GM18508 (cell line): Measurements from ENCODE around the gene PLXDC2.
"Not testable (repeated sequence)": the region's sequence is repeated elsewhere in the genome, so short reads cannot be mapped to it uniquely, and the experiment has no call there.

Source experiments
- ATAC-seq: cut with Tn5 transposase; IDR thresholded peaks from one replicate; pipeline ENCODE4 v1.9.1; 2021; ENCODE audit warnings: moderate number of reproducible peaks; ENCODE audit not compliant: insufficient read depth, unreplicated experiment

The PLXDC2 gene

DNA sequence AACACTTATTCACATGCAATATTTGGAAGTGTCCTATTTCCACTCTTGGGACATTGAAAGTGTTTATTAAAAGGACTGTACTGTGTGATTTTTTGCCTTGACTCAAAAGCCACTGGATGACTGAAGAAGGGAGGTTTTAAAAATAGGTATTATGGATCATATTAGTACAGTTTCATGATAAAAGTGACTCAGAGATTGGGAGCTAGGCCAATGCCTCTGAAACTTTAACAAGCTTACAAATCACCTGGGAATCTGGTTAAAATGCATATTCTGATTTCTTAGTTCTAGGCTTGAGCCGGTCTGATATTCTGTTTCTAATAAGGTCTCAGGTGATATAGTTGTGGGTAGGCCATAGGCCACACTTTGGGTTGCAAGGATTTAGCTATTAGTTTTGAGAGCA, 191.2 kb downstream of the PLXDC2 start:
- ATAC-seq = no peak

DNA sequence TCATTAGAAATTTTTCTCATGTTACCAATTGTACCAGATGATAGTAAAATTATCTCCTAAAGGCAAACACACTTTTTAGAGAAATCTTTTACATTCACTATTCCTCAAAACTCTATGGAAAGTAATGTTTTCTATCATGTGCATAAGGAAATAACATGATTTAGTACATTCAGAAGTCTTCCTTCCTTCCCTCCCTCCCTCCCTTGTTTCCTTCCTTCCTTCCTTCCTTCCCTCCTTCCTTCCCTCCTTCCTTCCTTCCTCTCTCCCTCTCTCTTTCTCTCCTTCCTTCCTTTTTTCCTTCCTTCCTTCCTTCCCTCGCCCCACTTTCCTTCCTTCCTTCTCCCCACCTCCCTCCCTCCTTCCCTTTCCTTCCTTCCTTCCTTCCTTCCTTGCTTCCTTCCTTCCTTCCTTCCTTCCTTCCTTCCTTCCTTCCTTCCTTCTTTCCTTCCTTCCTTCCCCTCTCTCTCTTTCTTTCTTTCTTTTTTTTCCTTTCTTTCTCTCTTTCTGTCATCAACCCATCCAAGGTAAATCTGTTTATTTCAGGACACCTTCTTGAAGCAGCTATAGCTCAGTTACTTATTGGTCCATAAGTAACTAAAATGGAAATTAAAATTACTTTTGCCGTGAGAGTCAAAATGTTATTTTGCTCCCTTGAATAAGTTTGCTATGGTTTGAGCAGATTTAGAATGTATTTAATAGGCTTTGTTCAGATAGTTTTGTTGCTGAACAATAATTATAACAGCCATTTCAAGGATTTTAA, 197.9 kb downstream of the PLXDC2 start:
- ATAC-seq = no peak

DNA sequence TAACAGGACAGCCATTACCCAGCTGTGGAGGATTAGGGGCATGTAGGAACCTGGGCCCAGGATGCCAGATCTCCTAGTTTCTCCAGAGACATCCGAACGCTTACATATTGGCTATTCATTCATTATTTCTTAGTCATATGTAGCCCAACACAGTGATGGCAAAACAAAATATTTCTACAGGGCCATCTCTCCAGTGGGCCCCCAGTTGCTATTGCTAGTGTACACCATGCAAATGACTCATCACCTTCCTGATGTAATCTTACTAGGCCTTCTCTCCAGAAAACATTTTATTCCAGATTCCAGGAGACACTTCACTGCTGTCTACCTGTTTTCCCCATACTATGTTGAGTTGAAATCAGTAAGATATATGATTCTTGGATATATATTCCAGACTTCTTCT, 201.7 kb downstream of the PLXDC2 start:
- no peak for ATAC-seq

DNA sequence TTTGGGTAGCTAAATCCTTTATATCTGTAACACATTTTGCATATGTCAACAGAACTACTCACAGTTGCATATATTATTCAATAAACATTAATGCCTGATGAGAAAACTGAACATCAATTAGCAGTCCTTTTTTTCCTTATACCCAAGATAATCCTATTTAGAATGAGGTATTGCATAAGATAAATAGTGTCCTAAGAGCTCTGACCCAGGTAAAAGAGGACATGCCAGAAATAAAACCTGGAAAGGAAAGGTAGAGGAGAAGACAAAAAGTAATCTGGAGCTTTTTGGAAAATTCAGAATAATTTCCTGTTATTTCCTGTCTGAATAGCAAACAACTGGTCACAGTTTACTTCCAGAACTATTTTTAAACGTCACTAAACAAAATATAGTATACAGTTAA, 204.4 kb downstream of the PLXDC2 start:
- ATAC-seq = no peak

DNA sequence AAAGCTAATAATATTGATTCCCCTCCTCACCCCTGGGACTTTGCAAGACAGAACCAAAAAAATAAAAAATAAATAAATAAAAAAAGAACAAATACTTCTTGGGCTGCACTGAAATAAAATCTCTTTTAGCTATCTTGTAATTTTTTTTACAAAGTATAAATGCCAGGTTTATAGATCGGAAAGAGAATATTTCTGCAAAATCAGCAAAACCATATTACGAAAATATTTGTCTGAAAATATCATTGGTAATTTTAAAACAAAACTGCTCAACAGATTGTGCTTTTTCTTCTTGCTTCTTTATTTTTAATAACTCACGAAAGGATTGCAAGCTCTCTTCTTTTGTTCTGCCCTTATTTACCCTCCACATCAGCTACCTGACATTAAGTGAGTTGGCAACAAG, 213.3 kb downstream of the PLXDC2 start:
- no peak for ATAC-seq

DNA sequence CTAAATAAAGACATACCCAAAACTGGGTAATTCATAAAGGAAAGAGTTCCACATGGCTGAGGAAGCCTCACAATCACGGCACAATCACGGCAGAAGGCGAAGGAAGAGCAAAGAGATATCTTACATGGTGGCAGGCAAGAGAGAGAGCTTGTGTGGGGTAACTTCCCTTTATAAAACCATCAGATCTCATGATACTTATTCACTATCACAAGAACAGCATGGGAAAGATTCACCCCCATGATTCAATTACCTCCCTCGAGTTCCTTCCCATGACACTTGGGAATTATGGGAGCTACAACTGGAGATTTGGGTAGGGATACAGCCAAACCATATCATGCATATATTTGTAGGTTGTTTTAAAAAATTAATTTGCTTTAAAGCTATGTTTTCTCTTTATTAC, 217.2 kb downstream of the PLXDC2 start:
- ATAC-seq = no peak

DNA sequence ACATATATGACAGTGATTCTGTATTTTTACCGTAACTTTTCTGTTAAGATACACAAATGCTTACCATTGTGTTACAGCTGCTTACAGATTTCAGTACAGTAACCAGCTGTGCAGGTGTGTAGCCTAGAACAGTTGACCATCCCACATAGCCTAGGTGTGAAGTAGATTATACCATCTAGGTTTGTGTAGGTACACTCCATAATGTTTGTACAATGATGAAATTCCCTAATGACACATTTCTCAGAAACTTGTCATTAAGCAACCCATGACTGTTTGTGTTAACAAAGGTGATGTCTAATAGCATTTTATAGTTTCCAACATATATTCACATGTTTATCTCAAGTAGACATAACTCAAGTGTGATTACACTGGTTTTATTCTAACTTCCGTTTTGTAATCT, 218.5 kb downstream of the PLXDC2 start:
- ATAC-seq = no peak

DNA sequence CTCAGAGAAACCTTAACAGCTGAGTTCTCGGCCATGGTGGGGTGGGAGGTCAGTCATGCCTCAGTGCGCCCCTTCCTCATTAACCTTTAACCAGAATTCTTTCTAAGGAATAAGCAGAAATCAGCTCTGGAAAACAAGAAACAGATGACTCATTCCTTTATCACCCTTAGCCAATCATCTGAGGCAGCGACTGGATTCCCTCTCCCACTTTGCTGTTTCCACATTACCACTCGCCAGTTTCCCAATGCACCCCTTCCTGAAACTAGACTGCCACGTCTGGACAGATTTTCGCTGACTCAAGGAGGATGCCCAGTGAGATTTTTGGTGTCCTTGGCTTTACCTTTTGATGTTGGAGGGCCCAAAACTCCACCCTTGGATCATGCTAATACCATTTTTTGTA, 223.8 kb downstream of the PLXDC2 start:
- ATAC-seq = no peak

DNA sequence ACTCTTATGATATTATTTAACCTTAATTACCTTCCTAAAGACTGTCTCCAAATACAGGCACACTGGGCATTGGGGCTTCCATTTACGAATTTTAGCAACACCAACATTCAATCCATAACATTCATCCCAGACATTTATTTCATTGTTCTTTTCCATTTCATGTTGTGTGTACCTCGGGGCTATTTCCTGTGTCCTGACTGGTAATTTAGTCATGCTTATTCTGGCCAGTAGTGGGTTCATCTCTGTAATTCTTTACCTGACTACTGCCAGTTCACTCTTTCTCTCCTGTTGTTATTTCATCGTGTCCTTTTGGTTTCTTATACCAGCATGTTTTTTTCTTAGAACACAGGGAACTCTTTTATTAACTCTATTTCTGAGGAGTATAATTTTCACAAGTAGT, 225.7 kb downstream of the PLXDC2 start:
- ATAC-seq = no peak

DNA sequence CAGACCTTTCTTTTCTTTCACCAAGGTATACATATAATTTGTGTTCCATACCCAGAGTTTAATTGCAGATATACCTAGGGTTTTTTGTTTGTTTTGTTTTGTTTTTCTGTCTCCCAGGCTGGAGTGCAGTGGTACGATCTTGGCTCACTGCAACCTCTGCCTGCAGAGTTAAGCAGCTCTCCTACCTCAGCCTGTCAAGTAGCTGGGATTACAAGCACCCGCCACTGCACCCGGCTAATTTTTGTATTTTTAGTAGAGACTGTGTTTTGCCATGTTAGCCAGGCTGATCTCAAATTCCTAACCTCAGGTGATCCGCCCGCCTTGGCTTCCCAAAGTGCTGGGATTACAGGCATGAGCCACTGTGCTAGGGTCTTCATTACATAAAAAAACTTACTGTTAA, 228.9 kb downstream of the PLXDC2 start:
- not testable (repeated sequence) for ATAC-seq

DNA sequence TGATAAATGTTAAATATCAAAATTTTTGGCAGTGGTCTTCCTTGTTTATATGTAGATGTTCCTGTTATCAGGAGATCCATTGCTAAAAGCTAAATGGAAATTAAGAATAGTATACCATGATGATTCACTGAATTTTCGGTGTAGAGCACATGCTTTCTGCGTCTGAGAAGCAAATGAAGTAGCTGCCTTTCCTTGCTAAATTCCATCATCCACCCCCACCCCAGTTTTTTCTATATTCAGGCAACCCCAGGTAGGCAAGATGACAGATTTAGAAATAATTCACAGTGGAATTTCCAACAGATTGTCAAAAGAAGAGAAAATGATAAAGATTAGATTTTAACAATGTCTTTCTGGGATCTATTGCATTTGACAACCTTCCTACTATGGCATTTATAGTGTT, 231.9 kb downstream of the PLXDC2 start:
- no peak for ATAC-seq

DNA sequence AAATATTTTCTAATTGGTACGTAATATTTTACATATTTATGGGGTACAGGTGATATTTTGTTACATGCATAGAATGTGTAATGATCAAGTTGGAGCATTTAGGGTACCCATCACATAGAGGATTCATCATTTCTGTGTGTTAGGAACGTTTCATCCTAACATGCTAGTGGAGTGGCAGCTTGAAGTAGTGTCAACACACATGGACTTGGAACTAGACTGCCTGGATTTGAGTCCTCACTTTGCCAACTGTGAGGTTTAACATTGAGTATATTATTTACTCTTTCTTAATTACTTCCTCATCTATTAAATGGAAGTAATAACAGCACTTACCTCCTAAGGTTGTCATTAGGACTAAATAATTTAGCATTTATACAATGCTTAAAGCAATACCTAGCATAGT, 241.9 kb downstream of the PLXDC2 start:
- ATAC-seq = no peak

DNA sequence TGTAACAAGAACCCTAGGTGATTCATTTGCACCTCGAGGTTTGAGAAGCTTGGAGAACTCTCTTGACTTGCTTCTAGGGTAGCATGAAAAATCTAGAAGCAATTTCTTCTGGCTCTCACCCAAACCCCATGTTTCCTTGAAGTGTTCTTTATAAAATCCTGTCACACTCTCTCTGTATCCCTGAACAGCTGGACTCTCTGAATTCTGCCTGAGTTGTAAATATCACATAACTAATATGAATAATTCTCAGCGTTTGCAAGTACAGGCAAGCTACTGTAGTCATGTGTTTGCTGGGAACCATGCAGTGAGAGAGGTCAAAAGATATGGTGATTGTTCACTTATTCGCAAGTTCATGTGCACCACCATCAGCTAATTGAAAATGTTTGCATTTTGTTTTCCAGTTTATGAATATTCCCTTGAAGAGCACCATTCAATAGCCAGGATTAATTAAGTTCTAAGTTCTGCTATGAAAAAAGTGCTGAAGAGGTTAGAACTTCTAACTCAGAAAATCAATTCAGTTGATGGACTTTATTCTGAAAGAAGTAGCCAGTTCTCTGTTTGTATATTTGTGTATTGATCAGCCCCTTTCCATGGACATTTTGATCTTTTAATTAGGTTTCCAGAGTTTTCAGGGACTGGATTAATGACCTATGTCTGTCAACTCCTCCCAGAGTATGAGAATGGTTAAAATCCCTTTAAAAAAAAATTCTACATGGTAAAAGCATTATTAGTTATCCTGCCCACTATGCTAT, 243.0 kb downstream of the PLXDC2 start:
- ATAC-seq = no peak

DNA sequence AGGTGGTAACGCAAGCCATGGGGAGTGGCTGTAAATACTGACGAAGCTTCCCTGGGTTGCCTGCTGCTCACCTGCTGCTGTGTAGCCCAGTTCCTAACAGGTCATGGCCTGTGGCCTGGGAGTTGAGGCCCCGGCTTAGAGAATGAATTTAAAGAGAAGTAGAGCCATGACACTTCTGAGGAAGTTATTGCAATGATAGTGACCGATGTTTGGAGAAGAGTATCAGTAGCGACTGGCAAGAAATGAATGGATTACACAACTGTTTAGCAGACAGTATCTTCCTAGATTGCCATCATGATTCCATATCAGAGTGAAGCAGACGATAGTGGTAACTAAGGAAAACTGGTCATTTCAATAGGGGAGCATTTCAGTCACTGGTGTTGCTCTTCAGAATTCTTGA, 249.6 kb downstream of the PLXDC2 start:
- no peak for ATAC-seq

DNA sequence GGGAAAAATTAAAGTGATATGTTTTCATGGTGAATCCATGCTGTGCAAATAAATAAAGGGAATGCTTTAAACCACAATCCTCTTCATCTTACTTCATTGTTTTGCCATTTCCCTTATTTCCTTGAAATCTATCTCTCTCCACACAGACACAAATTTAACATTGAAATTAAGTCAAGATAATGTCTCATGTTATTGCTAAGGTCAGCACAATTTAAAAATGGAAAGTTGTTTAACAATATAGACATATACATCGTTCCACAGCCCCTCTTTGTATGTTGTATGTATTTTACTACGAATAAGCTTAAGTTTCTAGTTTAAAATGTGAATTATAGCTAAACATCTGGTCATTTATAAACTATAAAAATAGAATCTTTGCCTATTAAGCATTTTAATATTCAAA, 256.9 kb downstream of the PLXDC2 start:
- ATAC-seq = no peak

DNA sequence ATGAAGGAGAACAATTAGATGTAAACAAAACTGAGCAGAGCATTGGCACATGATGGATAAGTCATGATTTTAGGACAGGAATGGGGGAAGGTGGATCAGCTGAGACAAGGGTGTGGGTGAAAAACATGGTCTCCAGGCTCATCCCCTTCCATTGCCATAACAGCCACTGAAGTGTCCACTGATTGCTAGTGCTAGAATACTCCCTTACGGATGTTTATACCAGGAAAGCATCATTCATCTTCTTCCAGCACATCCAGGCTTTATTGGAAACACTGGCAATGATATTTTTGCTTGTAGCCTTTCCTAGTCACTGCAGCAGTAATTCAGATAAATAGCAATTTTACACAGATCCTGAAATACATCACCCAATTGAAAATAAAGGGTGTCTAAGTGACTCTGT, 259.5 kb downstream of the PLXDC2 start:
- no peak for ATAC-seq

DNA sequence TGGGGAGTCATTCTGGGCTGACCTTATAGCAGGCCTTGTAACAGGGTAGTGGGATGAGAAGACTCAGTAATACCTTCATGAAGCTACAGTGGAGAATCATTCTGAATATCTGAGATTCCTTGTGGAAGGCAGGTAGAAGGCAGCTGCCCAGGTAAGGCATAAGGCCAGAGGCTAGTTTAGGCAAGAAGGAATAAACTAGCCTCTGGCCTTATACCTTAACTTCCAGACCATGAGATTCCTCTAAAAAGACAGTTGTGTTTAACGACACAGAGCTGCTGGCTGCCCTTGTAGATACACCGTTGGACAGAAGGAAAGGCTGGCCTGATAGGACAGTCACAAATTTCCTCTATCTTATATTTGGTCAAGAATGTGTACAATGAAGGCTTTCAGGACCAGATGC, 268.2 kb downstream of the PLXDC2 start:
- no peak for ATAC-seq

DNA sequence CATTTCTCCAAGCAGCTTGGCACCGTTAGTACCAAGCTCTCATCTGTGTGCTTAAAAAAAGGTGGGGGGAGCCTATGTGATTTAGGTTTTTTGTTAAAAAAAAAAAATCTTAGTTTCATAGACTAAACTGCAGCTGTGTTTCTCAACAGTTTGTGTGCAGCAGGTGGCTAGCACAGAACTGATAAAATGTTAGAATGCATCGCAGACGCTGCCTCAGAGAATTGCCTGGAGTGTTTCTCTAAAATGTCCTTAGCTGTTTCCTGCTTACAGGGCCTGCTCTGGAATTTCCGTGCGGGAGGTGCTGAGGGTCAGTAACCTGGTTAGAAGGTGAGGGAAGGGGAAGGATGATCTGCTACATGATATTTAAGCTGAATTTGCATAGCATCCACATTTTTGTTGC, 268.9 kb downstream of the PLXDC2 start:
- no peak for ATAC-seq

DNA sequence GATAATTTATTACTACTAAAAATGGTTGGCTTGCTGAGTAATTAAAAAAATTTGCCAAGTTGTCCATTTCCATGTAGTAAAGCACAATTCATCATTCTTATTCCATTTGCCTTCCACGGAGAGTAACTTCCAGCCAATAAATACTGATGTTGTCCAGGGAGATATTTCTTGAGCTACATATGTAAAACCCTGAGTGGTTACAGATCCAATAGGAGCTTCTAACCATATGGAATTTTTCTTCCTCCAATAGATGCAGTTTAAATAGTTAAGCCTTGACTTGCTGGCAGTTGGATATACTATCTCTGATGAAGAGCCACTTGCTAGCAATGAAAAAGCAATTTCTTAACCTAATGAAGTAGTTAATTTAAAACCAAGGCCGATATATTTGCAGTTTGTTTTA, 271.1 kb downstream of the PLXDC2 start:
- no peak for ATAC-seq

DNA sequence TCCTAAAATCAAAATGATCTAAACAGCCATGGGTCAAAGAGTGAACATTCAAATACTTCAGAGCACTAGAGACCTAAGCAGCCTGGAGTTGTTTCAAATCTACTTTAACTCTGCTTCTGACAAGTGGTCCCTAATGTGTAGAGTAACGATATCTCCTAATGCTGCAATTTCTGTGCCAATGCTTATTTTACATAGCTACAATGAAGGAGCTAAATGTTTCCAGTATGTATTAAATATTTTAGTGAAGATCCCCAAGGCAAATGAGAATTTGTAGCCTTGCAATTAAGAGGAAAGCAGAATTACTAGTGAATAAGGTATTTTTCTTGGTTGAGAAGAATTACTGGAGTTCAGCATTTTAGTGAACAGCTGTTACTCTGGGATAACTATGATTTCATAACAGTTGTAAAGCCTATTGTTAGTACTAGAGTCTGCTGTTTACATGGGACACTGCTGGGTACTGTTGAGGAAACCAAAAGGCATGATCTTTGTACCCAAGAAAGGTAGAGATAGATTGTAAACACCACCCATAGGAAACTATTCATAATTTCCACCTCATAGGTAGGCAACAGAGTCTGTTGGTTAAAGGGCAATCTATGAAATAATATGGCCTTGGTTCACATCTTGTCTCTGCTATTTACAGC, 271.9 kb downstream of the PLXDC2 start:
- no peak for ATAC-seq

DNA sequence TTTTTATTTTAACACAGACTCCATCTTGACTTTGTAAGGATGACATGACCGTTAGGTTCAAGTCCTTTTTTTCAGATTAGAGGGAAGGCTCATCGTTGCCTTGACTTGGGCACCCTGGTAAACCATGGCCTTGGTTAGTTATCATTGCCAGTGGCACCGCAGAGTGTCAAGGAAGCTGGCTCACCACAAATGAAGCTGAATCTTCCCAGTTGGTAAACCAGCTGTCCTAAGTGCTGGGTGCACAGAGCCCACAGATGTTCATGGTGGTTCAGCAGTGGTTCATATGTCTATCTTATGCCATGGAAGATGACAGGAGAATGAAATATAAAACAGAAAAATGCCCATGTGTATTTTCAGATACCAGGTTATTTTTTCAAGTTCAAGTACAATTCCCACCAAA, 273.6 kb downstream of the PLXDC2 start:
- ATAC-seq = no peak

DNA sequence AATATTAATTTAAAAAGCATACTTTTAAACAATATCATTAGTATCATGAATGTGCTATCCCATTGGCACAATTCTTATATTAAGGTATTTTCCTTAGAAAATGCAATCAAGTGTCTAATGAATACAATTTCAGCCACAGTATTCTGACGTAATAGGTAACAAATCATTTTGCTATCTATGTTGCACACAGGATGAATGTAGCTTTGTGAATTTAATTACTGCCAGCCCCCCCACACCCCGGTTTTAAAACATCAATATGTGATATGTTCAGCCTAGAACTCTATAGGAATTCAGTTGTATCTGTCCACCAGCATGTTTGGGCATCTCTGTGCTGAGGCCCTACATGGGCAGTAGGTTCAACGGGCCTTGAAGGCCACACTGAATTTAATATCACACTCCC, 274.6 kb downstream of the PLXDC2 start:
- ATAC-seq = no peak
